CD14-positive monocyte (primary cell): Measurements from ENCODE around the gene OR2AJ1. TPM values are rescaled to one million over a fixed set of nuclear protein-coding genes. Genes with fewer than 3 reads are reported as not detected.
A peak's percentile ranks its signal among the peaks of the same experiment; 100 is the strongest.

ENCODE experiments used
- DNase-seq, 3 donors: peaks; one replicate each; pipeline ENCODE4 v3.0.0-alpha.2; 2011 to 2022
- H2AFZ ChIP-seq: 2 replicates; pipeline ENCODE4 v1.6.0; 2012; ENCODE audit warnings: mild to moderate bottlenecking, low read depth, low read length, inconsistent platforms; ENCODE audit not compliant: insufficient read depth, poor library complexity, severe bottlenecking
- H3K27ac ChIP-seq, 2 donors: 1 replicate in 1 of 2; 2 replicates in 1 of 2; pipeline ENCODE4 v1.5.1; 2012 to 2013; ENCODE audit warnings: low read length in 2 of 2, control low read depth in 1 of 2, inconsistent platforms in 1 of 2, low read depth in 1 of 2, mild to moderate bottlenecking in 1 of 2
- H3K27me3 ChIP-seq, 2 donors: one replicate each; pipeline versions ENCODE4 v1.6.0 to v1.6.1; 2011 to 2013; ENCODE audit warnings: low read length in 2 of 2; ENCODE audit not compliant: control insufficient read depth in 2 of 2, insufficient read depth in 2 of 2
- H3K36me3 ChIP-seq, 2 donors: replicated peaks in 1 of 2; 1 replicate in 1 of 2; 2 replicates in 1 of 2; pipeline versions ENCODE4 v1.5.1 to v1.6.1; 2012 to 2013; ENCODE audit warnings: low read length in 2 of 2, control low read depth in 1 of 2, inconsistent platforms in 1 of 2, mild to moderate bottlenecking in 1 of 2; ENCODE audit not compliant: insufficient read depth in 2 of 2, control insufficient read depth in 1 of 2
- H3K4me1 ChIP-seq, 2 donors: 1 replicate in 1 of 2; 2 replicates in 1 of 2; pipeline versions ENCODE4 v1.5.1 to v1.6.1; 2012 to 2013; ENCODE audit warnings: low read length in 2 of 2, control low read depth in 1 of 2, inconsistent platforms in 1 of 2, mild to moderate bottlenecking in 1 of 2, moderate library complexity in 1 of 2; ENCODE audit not compliant: insufficient read depth in 2 of 2, control insufficient read depth in 1 of 2
- H3K4me2 ChIP-seq: replicated peaks from 2 replicates; pipeline ENCODE3; 2012; ENCODE audit warnings: low read length, moderate library complexity, mild to moderate bottlenecking; ENCODE audit not compliant: poor library complexity, severe bottlenecking; ENCODE audit errors: extremely low read depth
- H3K4me3 ChIP-seq, 3 experiments: fragments of 200-600 bp in 1 of 3; sonication (generic) in 1 of 3; replicated peaks in 1 of 3; 1 replicate in 2 of 3; 2 replicates in 1 of 3; pipeline ENCODE4 v1.5.1; 2011 to 2013; ENCODE audit warnings: low read length in 3 of 3, mild to moderate bottlenecking in 3 of 3, control low read depth in 2 of 3, low read depth in 2 of 3, inconsistent platforms in 1 of 3, moderate library complexity in 1 of 3
- H3K79me2 ChIP-seq: 2 replicates; pipeline ENCODE4 v1.6.0; 2012; ENCODE audit warnings: mild to moderate bottlenecking, control low read depth, inconsistent platforms, low read length, moderate library complexity; ENCODE audit not compliant: insufficient read depth
- H3K9ac ChIP-seq: 2 replicates; pipeline ENCODE4 v1.6.0; 2017; ENCODE audit warnings: low read length, mild to moderate bottlenecking; ENCODE audit not compliant: insufficient read depth, poor library complexity, severe bottlenecking
- H3K9me3 ChIP-seq, 2 donors: replicated peaks in 1 of 2; 1 replicate in 1 of 2; 2 replicates in 1 of 2; pipeline versions ENCODE4 v1.5.1 to v1.6.1; 2012 to 2013; ENCODE audit warnings: low read length in 2 of 2, control low read depth in 1 of 2; ENCODE audit not compliant: control insufficient read depth in 1 of 2, insufficient read depth in 1 of 2
- H4K20me1 ChIP-seq: 2 replicates; pipeline ENCODE4 v1.6.0; 2012; ENCODE audit warnings: mild to moderate bottlenecking, low read length, control low read depth, moderate library complexity; ENCODE audit not compliant: insufficient read depth
- H3K27ac Mint-ChIP-seq, 7 donors: one replicate each; pipeline ENCODE4 v1.8.0; 2020; ENCODE audit warnings: mild to moderate bottlenecking in 7 of 7, mixed read lengths in 7 of 7, moderate library complexity in 6 of 7, inconsistent platforms in 2 of 7
- H3K27me3 Mint-ChIP-seq, 3 donors: one replicate each; pipeline ENCODE4 v1.8.0; 2021 to 2022; ENCODE audit warnings: low read depth in 3 of 3, mild to moderate bottlenecking in 3 of 3, mixed read lengths in 3 of 3, moderate library complexity in 3 of 3, inconsistent platforms in 1 of 3
- H3K36me3 Mint-ChIP-seq, 2 donors: one replicate each; pipeline ENCODE4 v1.8.0; 2020; ENCODE audit warnings: mixed read lengths in 2 of 2, inconsistent platforms in 1 of 2, mild to moderate bottlenecking in 1 of 2
- H3K4me1 Mint-ChIP-seq: one replicate; pipeline ENCODE4 v1.8.0; 2020; ENCODE audit warnings: mild to moderate bottlenecking, mixed read lengths
- H3K4me3 Mint-ChIP-seq, 2 donors: one replicate each; pipeline ENCODE4 v1.8.0; 2020; ENCODE audit warnings: mild to moderate bottlenecking in 2 of 2, mixed read lengths in 2 of 2, moderate library complexity in 1 of 2
- H3K9me3 Mint-ChIP-seq, 7 donors: one replicate each; pipeline ENCODE4 v1.8.0; 2020 to 2022; ENCODE audit warnings: mixed read lengths in 7 of 7, mild to moderate bottlenecking in 6 of 7, moderate library complexity in 6 of 7, inconsistent platforms in 2 of 7
- CTCF ChIP-seq: fragments of 200-600 bp; IDR thresholded peaks from one replicate; pipeline ENCODE4 v1.8.0; 2022; ENCODE audit warnings: antibody characterized with exemption, mild to moderate bottlenecking
- WGBS: methylation state at CpG from one replicate; pipeline ENCODE4 v1.1.5; 2013; ENCODE audit warnings: missing lambda C conversion rate; ENCODE audit not compliant: insufficient coverage; 5-methylcytosine and 5-hydroxymethylcytosine counted together
- intact Hi-C, 2 donors: fragments of 100-400 bp; cut with micrococcal nuclease; formaldehyde crosslinking; loops; one replicate each; pipeline versions ENCODE4 v1.15.0 to v1.15.1; 2023
- polyA plus RNA-seq, 3 donors: library from polyadenylated mRNA; depleted of rRNA in 1 of 3; unstranded in 2 of 3; stranded (reverse) in 1 of 3; fragments of 300-500 nt in 2 of 3; fragments of >200 nt in 1 of 3; fragmentation: Illumina TruSeq in 2 of 3; gene quantifications; 1 replicate in 2 of 3; 2 replicates in 1 of 3; pipeline ENCODE4 v1.2.3, GENCODE V29; 2012 to 2021

The OR2AJ1 gene
- polyA plus RNA-seq, 3 donors = not detected

- DNase-seq = no peak
- no peak overlapping the region for H3K27ac ChIP-seq
- no peak overlapping the region for H3K4me2 ChIP-seq
- no peak for TF ChIP-seq CTCF
- H3K36me3 ChIP-seq = no peaks in the 10 kb centered on the region
- intact Hi-C loops = no loop called here
- Mint-ChIP-seq H3K27me3 (peaks cover 0 to 3% (median 2%) of the 10 kb centered on the region in 3 donors), H3K27ac (no peak overlapping the region), H3K9me3 (peaks cover 3 to 23% (median 8%) of the 10 kb centered on the region in 7 donors), H3K4me1 (peaks cover 27% of the 10 kb centered on the region), H3K4me3 (peak overlapping the region; percentile 64 to 82), H3K36me3 (no peaks in the 10 kb centered on the region)
- H3K27me3 ChIP-seq = no peaks in the 10 kb centered on the region
- no peaks in the 10 kb centered on the region for H3K9me3 ChIP-seq
- H3K79me2 ChIP-seq = no peaks in the 10 kb centered on the region
- WGBS = 75% methylated on average over 8 of the region's 13 CpGs
- H3K9ac ChIP-seq = no peak overlapping the region
- H4K20me1 ChIP-seq = no peaks in the 10 kb centered on the region
- H3K4me3 ChIP-seq = no peak overlapping the region
- peaks cover 0 to 4% of the 10 kb centered on the region in 2 donors for H3K4me1 ChIP-seq
- no peak overlapping the region for H2AFZ ChIP-seq
Observed at GRCh38 chr1:247905181-247905580, 19.5 kb upstream of the OR2AJ1 start.

DNA sequence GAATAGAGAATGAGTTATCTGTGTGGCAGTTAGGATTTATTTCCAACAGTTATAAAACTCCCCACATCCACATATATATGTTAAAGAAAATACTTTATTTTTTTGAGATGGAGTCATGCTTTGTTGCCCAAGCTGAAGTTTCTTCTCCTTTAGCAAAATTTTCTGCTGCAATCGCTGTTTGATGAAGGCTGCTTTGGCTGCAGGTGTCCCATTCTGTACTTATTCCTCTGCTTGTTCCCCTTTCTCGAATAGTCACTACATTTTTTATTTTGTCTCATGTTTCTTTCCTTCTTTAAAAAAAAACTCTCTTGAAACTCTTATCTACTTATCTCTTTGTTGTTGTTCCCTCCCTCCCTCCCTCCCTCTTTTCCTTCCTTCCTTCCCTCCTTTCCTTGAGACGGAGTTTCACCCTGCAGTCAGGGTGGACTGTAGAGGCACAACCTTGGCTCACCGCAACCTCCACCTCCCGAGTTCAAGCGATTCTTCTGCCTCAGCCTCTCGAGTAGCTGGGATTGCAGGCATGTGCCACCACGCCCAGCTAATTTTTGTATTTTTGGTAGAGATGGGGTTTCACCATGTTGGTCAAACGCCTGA lies 18.7 kb upstream of the OR2AJ1 start:
- Mint-ChIP-seq H3K36me3 (no peaks in the 10 kb centered on the region), H3K4me3 (peak overlapping the region; percentile 87 to 96), H3K9me3 (peaks cover 3 to 23% (median 8%) of the 10 kb centered on the region in 7 donors), H3K4me1 (peaks cover 27% of the 10 kb centered on the region), H3K27ac (peak overlapping the region; percentile 50 to 90 (median 82)), H3K27me3 (peaks cover 0 to 3% (median 2%) of the 10 kb centered on the region in 3 donors)
- peak overlapping the region; percentile 76 for H2AFZ ChIP-seq
- no peaks in the 10 kb centered on the region for H3K79me2 ChIP-seq
- peak overlapping the region; percentile 51 for H3K9ac ChIP-seq
- H3K4me2 ChIP-seq = peak overlapping the region; percentile 73
- DNase-seq = no peak
- H3K4me3 ChIP-seq = peak overlapping the region; percentile 46 to 89 (median 75)
- WGBS = 5% methylated on average over 4 of the region's 9 CpGs
- H3K4me1 ChIP-seq = peaks cover 0 to 4% of the 10 kb centered on the region in 2 donors
- H3K36me3 ChIP-seq = no peaks in the 10 kb centered on the region
- no peaks in the 10 kb centered on the region for H3K27me3 ChIP-seq
- H3K9me3 ChIP-seq = no peaks in the 10 kb centered on the region
- intact Hi-C loops = no loop called here
- peak overlapping the region in 1 of 2 donors; percentile 64 for H3K27ac ChIP-seq
- no peaks in the 10 kb centered on the region for H4K20me1 ChIP-seq
- no peak for TF ChIP-seq CTCF
